HuH-7.5 (cell line): ENCODE measurements around the gene ZFAND3.
"Not testable (repeated sequence)": the region's sequence is repeated elsewhere in the genome, so short reads cannot be mapped to it uniquely, and the experiment has no call there.

Source experiments
- DNase-seq: peaks from one replicate; pipeline ENCODE4 v3.0.0; 2011; ENCODE audit warnings: low spot score

The ZFAND3 gene

DNA sequence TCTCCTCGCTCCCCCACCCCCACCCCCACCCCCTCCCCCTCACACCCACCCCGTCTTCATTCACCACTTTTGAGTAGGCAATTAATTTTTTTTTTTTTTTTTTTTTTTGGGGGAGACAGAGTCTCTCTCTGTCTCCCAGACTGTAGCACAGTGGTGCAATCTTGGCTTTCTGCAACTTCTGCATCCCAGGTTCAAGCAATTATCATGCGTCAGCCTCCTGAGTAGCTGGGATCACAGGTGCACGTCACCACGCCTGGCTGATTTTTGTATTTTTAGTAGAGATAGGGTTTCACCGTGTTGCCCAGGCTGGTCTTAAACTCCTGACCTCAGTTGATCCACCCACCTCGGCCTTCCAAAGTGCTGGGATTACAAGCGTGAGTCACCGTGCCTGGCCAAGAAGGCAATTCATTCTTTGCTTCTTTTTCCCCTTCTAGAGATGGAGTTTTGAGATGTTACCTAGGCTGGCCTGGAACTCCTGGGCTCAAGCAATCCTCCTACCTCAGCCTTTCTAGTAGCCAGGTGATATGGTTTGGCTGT lies 230.4 kb downstream of the ZFAND3 start:
- not testable (repeated sequence) for DNase-seq

- DNase-seq, result no peak
These were observed 232.4 kb downstream of the ZFAND3 start for GRCh38 chr6:38051819-38052434.

DNA sequence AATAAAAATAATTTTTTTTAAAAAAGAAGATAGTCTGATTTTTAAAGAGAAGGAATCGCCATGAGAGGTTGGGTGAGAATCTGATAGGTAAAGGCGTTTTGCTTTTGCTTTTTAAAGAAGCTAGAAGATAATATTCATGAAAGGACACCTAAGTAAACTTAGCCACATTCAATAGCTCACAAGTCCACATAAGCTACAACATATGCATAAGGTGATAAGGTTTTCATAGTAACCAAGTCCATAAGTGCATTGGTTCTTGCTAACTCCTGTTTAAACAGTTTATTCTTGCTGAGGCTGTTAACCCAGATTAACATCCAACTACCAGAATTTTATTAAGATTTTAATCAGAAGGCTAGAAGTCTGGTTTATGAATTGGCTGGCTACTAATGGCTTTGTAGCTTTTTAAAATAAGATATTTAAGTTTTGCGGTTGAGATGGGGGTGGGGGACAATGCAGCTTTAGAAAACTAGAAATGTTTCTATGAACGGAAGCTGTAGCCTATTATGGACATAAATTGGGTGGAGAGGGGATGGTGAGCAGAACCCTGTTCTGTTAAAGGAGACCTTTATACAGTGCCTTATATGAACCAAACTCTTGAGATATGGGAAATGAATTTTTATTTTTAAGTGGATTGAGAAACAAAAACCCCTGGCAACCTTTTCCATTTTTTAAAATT lies 235.1 kb downstream of the ZFAND3 start:
- DNase-seq, result no peak

GRCh38 chr6:38055203-38055589 lies 235.7 kb downstream of the ZFAND3 start:
- DNase-seq, result no peak

GRCh38 chr6:38056361-38056760 lies 236.8 kb downstream of the ZFAND3 start:
- no peak for DNase-seq

DNA sequence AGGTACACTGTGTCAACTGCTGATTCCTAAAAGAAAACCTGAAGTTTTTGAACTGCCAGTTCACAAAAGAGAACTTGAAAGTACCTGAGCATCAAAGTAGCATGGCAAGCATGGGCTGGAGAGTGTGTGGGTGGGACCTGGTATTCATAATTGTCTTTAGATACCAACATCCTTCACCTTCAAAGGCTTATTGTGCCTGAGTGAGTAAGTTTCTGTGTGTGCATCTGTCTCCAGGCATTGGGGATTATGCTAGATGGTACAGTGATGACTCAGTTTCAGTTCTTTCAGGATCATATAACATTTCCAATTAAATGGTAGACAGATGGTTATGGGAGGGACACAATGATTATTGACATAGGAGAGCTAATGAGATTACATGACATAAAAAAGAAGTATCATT lies 238.5 kb downstream of the ZFAND3 start:
- no peak for DNase-seq

DNA sequence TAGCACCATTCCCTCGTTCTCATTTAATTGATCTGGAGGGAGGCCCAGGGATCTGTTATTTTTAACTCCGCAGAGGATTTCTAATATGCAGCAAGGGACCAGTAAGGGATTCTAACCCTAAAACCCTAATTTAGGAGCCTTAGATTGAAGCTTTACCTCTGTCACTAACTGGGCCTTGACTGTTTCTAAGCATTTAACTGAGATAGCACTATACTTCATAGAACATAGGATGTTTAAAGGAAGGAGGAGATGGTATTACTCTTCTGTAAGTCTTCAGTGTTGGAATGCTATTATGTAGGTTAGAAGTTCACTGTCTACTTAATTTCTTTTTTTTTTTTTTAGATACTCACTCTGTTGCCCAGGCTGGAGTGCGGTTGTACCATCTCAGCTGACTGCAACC lies 242.5 kb downstream of the ZFAND3 start:
- DNase-seq, result no peak

DNA sequence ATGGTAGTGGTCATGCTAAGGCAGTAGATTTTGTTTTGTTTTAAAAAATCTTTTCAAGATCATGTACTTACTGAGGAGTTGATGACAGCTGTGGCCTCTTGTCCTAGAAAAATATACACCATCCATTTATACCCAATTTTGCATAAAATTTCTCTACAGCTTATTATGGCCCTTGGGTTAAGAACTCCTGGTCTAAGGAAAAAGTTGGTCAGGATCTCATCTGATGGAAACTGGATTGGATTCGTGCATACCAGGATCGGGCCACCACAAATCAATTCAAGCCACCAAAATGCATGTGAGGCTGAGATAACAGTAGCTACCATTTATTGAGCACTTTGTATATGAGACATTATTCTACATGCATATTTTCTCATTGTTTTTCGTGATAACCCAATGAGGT lies 244.4 kb downstream of the ZFAND3 start:
- no peak for DNase-seq

- DNase-seq, result no peak
These were observed 244.9 kb downstream of the ZFAND3 start for GRCh38 chr6:38064431-38064830.

GRCh38 chr6:38065734-38066305 lies 246.3 kb downstream of the ZFAND3 start:
- DNase-seq, result no peak

- no peak for DNase-seq
These were observed 247.9 kb downstream of the ZFAND3 start for GRCh38 chr6:38067263-38067980.

DNA sequence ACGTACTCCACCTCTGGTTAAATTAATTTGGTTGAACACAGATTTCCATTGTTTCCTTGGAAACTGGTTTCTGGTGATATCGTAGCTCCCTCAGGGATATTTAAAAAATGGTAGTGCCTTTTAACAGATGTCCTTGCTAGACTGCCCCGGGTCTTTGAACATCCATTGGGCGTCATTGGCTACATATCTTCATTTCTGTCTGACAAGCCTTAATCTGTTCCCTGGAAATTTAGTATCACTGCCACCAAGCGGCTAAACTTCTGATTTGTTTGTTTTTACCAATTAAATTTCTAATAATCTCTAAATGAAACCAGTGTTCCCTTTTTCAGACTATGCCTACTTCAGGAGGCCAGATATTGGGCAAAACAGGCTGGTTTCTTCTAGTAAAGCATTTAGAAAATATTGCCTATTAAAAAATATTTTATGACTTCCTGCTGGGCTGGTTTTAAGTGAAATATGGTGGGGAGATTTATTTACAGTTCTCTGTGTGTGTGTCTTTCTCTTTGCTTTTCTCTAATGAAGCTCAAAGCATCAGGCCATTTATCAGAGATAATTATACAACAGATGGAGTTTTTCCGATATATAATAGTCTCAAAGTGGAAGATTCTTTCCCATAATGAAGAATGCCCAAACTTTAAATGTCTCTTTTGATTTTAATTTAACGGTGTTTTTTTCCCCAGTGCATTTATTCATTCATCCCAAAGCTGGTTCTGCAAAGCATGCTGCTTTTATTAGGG lies 249.5 kb downstream of the ZFAND3 start:
- no peak for DNase-seq

- no peak for DNase-seq
These were observed 258.0 kb downstream of the ZFAND3 start for GRCh38 chr6:38077488-38078030.

GRCh38 chr6:38078671-38079070 lies 259.1 kb downstream of the ZFAND3 start:
- no peak for DNase-seq

DNA sequence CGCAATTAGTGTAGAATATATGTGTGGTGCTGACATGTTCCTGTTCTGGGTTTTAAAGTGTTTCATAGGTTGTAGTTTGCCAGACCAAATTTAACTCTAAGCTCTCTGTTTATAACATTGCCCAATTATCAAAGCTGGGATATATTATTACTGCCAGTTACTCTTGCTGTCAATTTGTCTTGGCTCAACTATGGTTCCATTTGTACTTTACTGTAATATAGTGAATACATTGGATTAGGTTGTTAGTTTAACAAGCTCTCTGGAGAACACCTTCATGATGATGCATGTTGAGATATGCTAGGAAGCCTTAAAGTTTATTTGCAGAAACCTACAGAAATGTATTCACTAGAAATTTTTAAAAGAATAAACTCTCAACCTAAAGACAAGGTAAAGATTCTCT lies 259.6 kb downstream of the ZFAND3 start:
- no peak for DNase-seq

GRCh38 chr6:38079537-38079936 lies 260.0 kb downstream of the ZFAND3 start:
- DNase-seq, result no peak

DNA sequence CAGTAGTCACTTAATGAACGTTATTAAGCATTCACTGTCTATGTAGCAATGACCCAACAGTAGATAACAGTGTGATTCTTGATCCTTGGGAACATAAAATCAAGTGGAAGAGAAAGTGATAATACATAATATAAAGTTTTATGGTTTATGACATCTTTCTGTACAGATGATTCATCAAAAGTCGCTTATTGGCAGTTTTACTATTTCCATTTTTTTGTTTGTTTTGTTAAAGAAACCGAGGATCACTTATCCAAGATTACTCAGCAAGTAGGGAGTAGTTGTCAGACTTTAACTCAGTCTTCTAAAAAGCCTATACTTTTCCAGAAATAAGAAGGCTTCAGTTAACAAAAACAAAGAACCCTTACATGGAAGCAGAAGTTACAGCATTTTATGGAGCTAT lies 260.8 kb downstream of the ZFAND3 start:
- DNase-seq, result no peak

DNA sequence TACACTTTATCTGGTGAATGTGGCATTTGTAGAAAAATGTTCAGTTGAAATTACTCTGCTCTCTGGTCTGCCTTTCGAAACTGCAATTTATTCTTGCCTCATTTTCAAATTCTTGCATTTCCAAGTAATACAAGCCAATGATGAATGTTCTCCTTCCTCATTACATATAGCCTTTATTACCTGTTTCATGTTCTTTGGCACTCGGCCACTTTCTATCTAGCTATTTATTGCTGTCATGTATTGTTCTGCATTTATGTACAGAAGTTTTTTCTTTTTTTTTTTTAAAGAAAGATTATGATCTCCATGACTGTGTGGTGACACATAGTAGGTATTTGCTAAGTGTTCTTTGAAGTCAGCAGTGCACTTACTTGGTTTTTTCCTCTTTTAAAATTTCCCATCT lies 261.4 kb downstream of the ZFAND3 start:
- DNase-seq, result no peak

GRCh38 chr6:38085031-38085430 lies 265.5 kb downstream of the ZFAND3 start:
- DNase-seq, result no peak

DNA sequence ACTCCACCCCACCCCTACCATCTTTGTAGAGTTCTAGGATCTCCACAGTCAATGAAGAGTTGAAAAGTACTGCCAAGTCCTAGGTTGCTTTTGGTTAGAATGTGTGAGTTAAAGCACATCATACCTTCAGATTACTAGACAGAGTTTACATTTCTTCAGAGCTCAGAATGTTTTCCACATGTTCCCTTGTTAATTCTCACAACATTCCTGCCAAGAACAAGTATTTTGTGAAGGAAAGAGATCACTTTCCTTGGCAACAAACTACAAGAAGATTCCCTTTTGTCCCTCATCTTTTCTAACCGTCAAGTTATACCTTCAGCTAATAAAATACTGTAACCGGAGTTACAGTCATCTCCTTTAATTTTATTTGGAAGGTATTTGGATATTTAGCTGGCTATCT lies 266.8 kb downstream of the ZFAND3 start:
- DNase-seq, result no peak

DNA sequence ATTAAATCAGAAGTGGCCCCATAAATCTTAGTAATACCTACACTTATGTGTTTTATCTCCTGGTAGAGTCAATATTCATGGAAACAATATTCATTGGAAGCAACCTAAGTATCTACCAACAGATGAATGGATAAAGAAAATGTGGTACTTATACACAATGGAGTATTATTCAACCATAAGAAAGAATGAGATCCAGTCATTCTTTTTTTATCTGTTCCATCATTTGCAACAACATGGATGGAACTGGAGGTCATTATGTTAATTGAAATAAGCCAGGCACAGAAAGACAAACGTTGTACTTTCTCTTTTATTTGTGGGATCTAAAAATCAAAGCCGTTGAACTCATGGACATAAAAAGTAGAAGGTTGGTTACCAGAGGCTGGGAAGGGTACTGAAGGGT lies 268.5 kb downstream of the ZFAND3 start:
- DNase-seq, result no peak

DNA sequence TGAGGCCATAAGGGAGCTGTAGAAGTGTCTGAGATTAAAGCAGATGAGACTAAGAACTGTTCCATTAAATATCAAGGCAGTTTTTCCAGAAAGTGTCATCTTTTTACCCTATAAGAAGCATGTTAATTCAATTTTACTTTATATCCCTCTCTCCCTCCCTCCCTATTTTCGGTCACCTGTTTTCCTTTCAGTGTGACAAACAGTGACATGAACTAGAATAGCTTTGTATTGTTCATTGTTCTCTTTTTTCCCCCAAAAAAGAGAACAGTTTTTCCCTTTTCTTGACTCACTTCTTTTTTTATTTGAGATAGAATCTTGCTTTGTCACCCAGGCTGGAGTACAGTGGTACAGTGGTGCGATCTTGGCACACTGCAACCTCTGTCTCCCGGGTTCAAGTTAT lies 269.3 kb downstream of the ZFAND3 start:
- DNase-seq, result no peak
